H9 (cell line): ENCODE data around the gene CAPN12. TPM values are rescaled to one million over a fixed set of nuclear protein-coding genes. Genes with fewer than 3 reads are reported as not detected.

Experiments
- DNase-seq: peaks from one replicate; pipeline ENCODE4 v3.0.0-alpha.2; 2017
- H2AFZ ChIP-seq: one replicate; pipeline ENCODE4 v1.6.1; 2013; ENCODE audit warnings: mild to moderate bottlenecking, low read length, control low read depth, moderate library complexity
- H2AK5ac ChIP-seq: 2 replicates; pipeline ENCODE4 v1.6.1; 2013; ENCODE audit warnings: low read length, control low read depth, mixed read lengths; ENCODE audit not compliant: insufficient read length
- H2BK120ac ChIP-seq: one replicate; pipeline ENCODE4 v1.6.1; 2013; ENCODE audit warnings: low read depth, mild to moderate bottlenecking, low read length, control low read depth, inconsistent platforms; ENCODE audit not compliant: poor library complexity, severe bottlenecking
- H2BK12ac ChIP-seq: 2 replicates; pipeline ENCODE4 v1.6.1; 2013; ENCODE audit warnings: low read length, control low read depth, mixed read lengths, low read depth; ENCODE audit not compliant: insufficient read length
- H2BK15ac ChIP-seq: 2 replicates; pipeline ENCODE4 v1.6.1; 2013; ENCODE audit warnings: low read depth, low read length, control low read depth
- H2BK20ac ChIP-seq: one replicate; pipeline ENCODE4 v1.6.1; 2013; ENCODE audit warnings: low read depth, mild to moderate bottlenecking, low read length, control low read depth, inconsistent platforms; ENCODE audit not compliant: poor library complexity, severe bottlenecking
- H2BK5ac ChIP-seq: 2 replicates; pipeline ENCODE4 v1.6.1; 2013; ENCODE audit warnings: low read length, control low read depth, mixed read lengths; ENCODE audit not compliant: insufficient read length
- H3K14ac ChIP-seq: 2 replicates; pipeline ENCODE4 v1.6.1; 2013; ENCODE audit warnings: low read length, control low read depth; ENCODE audit not compliant: insufficient read depth
- H3K18ac ChIP-seq: 2 replicates; pipeline ENCODE4 v1.6.1; 2013; ENCODE audit warnings: low read depth, mild to moderate bottlenecking, mixed read lengths, low read length, control low read depth; ENCODE audit not compliant: insufficient read length
- H3K23ac ChIP-seq: 2 replicates; pipeline ENCODE4 v1.6.1; 2013; ENCODE audit warnings: low read length, control low read depth, mixed read lengths, low read depth; ENCODE audit not compliant: insufficient read length
- H3K23me2 ChIP-seq: 2 replicates; pipeline ENCODE4 v1.6.1; 2013; ENCODE audit warnings: low read depth, mild to moderate bottlenecking, mixed read lengths, low read length, control low read depth; ENCODE audit not compliant: insufficient read length, poor library complexity, severe bottlenecking
- H3K27ac ChIP-seq: 2 replicates; pipeline ENCODE4 v1.5.1; 2013; ENCODE audit warnings: low read length, control low read depth, mixed read lengths, low read depth; ENCODE audit not compliant: insufficient read length
- H3K27me3 ChIP-seq: 2 replicates; pipeline ENCODE4 v1.6.1; 2013; ENCODE audit warnings: low read length, control low read depth, inconsistent platforms; ENCODE audit not compliant: insufficient read depth
- H3K4ac ChIP-seq: 2 replicates; pipeline ENCODE4 v1.6.1; 2013; ENCODE audit warnings: low read depth, mild to moderate bottlenecking, control low read depth, inconsistent platforms, low read length, moderate library complexity
- H3K4me1 ChIP-seq: 2 replicates; pipeline ENCODE4 v1.6.1; 2013; ENCODE audit warnings: low read length, control low read depth, inconsistent platforms; ENCODE audit not compliant: insufficient read depth
- H3K4me2 ChIP-seq: 2 replicates; pipeline ENCODE4 v1.6.1; 2013; ENCODE audit warnings: low read length, control low read depth, mixed read lengths; ENCODE audit not compliant: insufficient read length, insufficient read depth
- H3K56ac ChIP-seq: 2 replicates; pipeline ENCODE4 v1.6.1; 2013; ENCODE audit warnings: low read depth, mild to moderate bottlenecking, mixed read lengths, low read length, control low read depth; ENCODE audit not compliant: insufficient read length
- H3K79me1 ChIP-seq: 2 replicates; pipeline ENCODE4 v1.6.1; 2013; ENCODE audit warnings: low read depth, mild to moderate bottlenecking, moderate library complexity, low read length, control low read depth, inconsistent platforms; ENCODE audit not compliant: insufficient read depth, poor library complexity, severe bottlenecking
- H3K79me2 ChIP-seq: 2 replicates; pipeline ENCODE4 v1.6.1; 2013; ENCODE audit warnings: low read length, control low read depth, inconsistent platforms; ENCODE audit not compliant: insufficient read depth
- H3K9ac ChIP-seq: 2 replicates; pipeline ENCODE4 v1.6.1; 2013; ENCODE audit warnings: low read length, control low read depth, mixed read lengths; ENCODE audit not compliant: insufficient read length; ENCODE audit errors: extremely low read depth
- H3K9me3 ChIP-seq: one replicate; pipeline ENCODE4 v1.6.1; 2013; ENCODE audit warnings: low read depth, low read length, inconsistent platforms; ENCODE audit not compliant: control insufficient read depth
- H3T11ph ChIP-seq: one replicate; pipeline ENCODE4 v1.6.1; 2013; ENCODE audit warnings: mild to moderate bottlenecking, low read length, control low read depth, inconsistent platforms
- H4K20me1 ChIP-seq: one replicate; pipeline ENCODE4 v1.6.1; 2013; ENCODE audit not compliant: control insufficient read depth, insufficient read length, insufficient read depth
- H4K5ac ChIP-seq: 2 replicates; pipeline ENCODE4 v1.6.1; 2013; ENCODE audit warnings: low read depth, mild to moderate bottlenecking, mixed read lengths, low read length, control low read depth; ENCODE audit not compliant: insufficient read length
- H4K8ac ChIP-seq: replicated peaks from 2 replicates; pipeline ENCODE4 v1.6.1; 2013; ENCODE audit warnings: low read length, control low read depth, mixed read lengths, low read depth; ENCODE audit not compliant: insufficient read length
- H4K91ac ChIP-seq: 2 replicates; pipeline ENCODE4 v1.6.1; 2013; ENCODE audit warnings: low read depth, mild to moderate bottlenecking, moderate library complexity, mixed read lengths, low read length, control low read depth; ENCODE audit not compliant: insufficient read length
- H3K27ac Mint-ChIP-seq, 3 experiments: 2 replicates in 2 of 3; 3 replicates in 1 of 3; pipeline ENCODE4 v1.8.0; 2020 to 2021; ENCODE audit warnings: mixed read lengths in 3 of 3, mild to moderate bottlenecking in 1 of 3, moderate library complexity in 1 of 3
- H3K27me3 Mint-ChIP-seq: 2 replicates; pipeline ENCODE4 v1.8.0; 2021; ENCODE audit warnings: low read depth, mild to moderate bottlenecking, moderate library complexity, mixed read lengths
- H3K36me3 Mint-ChIP-seq, 3 experiments: 2 replicates in 2 of 3; 3 replicates in 1 of 3; pipeline ENCODE4 v1.8.0; 2020 to 2021; ENCODE audit warnings: low read depth in 3 of 3, mixed read lengths in 3 of 3; ENCODE audit not compliant: insufficient read depth in 1 of 3
- H3K4me1 Mint-ChIP-seq, 2 experiments: 2 replicates each; pipeline ENCODE4 v1.8.0; 2020; ENCODE audit warnings: mixed read lengths in 2 of 2
- H3K4me3 Mint-ChIP-seq, 2 experiments: 2 replicates in 1 of 2; 3 replicates in 1 of 2; pipeline ENCODE4 v1.8.0; 2020 to 2021; ENCODE audit warnings: mild to moderate bottlenecking in 2 of 2, mixed read lengths in 2 of 2, moderate library complexity in 1 of 2
- H3K9me3 Mint-ChIP-seq, 2 experiments: 2 replicates in 1 of 2; 3 replicates in 1 of 2; pipeline ENCODE4 v1.8.0; 2020; ENCODE audit warnings: mild to moderate bottlenecking in 2 of 2, mixed read lengths in 2 of 2, moderate library complexity in 1 of 2
- CTCF ChIP-seq: fragments of 200-600 bp; sonication (generic); conservative IDR thresholded peaks from 3 replicates; pipeline ENCODE4 v1.8.0; 2021; ENCODE audit warnings: antibody characterized with exemption, mild to moderate bottlenecking
- WGBS: extraction: QIAGEN DNeasy Blood & Tissue Kit; methylation state at CpG from one replicate; pipeline ENCODE4 v1.1.7; 2013; ENCODE audit warnings: missing lambda C conversion rate, low lambda C conversion rate, mixed read lengths; ENCODE audit not compliant: insufficient read length; ENCODE audit errors: extremely low coverage; 5-methylcytosine and 5-hydroxymethylcytosine counted together
- total RNA-seq: library from RNA; stranded (reverse); gene quantifications from 2 replicates; pipeline ENCODE4 v1.2.1, GENCODE V29; 2021

CAPN12 gene
- total RNA-seq, 1 experiment from 2014 or later, result 10.5 TPM

GRCh38 chr19:38686530-38686888, 57.8 kb downstream of the CAPN12 start:
- H3K4me1 Mint-ChIP-seq, result peaks cover 56 to 70% of the 10 kb centered on the region in 2 experiments
- H2BK120ac ChIP-seq, result peak overlapping the region; percentile 63
- H3K79me1 ChIP-seq, result peaks cover 3% of the 10 kb centered on the region
- H2BK5ac ChIP-seq, result no peak overlapping the region
- peak overlapping the region; percentile 26 for H3K4me2 ChIP-seq
- H3T11ph ChIP-seq, result no peak overlapping the region
- no peak overlapping the region for H4K8ac ChIP-seq
- no peak overlapping the region for H2AFZ ChIP-seq
- no peaks in the 10 kb centered on the region for H3K9me3 ChIP-seq
- peaks cover 15 to 36% (median 28%) of the 10 kb centered on the region in 3 experiments; a peak in 6 of 7 replicates for H3K36me3 Mint-ChIP-seq
- no peak overlapping the region for H2BK20ac ChIP-seq
- no peaks in the 10 kb centered on the region for H3K27me3 ChIP-seq
- peaks cover 15% of the 10 kb centered on the region; the same call in 1 of the 2 replicates for H3K4me1 ChIP-seq
- H3K18ac ChIP-seq, result peak overlapping the region; percentile 85
- H3K4ac ChIP-seq, result peak overlapping the region; percentile 8; the same call in 1 of the 2 replicates
- H3K14ac ChIP-seq, result peak overlapping the region; percentile 81
- H2BK15ac ChIP-seq, result peak overlapping the region; percentile 56; the same call in 1 of the 2 replicates
- H3K79me2 ChIP-seq, result peaks cover 15% of the 10 kb centered on the region; the same call in 1 of the 2 replicates
- no peak overlapping the region for H3K9ac ChIP-seq
- peak overlapping the region; percentile 93 for H2BK12ac ChIP-seq
- H3K9me3 Mint-ChIP-seq, result peaks cover 0 to 4% of the 10 kb centered on the region in 2 experiments; a peak in 4 of 5 replicates
- DNase-seq, result peak; percentile 44
- H3K56ac ChIP-seq, result no peak overlapping the region
- H3K27me3 Mint-ChIP-seq, result no peaks in the 10 kb centered on the region
- H3K27ac Mint-ChIP-seq, result peak overlapping the region; percentile 36 to 98 (median 97); a peak in 6 of 7 replicates
- no peaks in the 10 kb centered on the region for H3K23me2 ChIP-seq
- no peak overlapping the region for H3K23ac ChIP-seq
- WGBS, result no CpG with 5 or more reads among the region's 5 CpGs
- peak overlapping the region; percentile 37 for H4K91ac ChIP-seq
- peak; percentile 5; the same call in 1 of the 3 replicates for TF ChIP-seq CTCF
- H4K5ac ChIP-seq, result no peak overlapping the region
- peak overlapping the region in 1 of 2 experiments; percentile 70; a peak in 2 of 5 replicates for H3K4me3 Mint-ChIP-seq
- H2AK5ac ChIP-seq, result peak overlapping the region; percentile 72
- peak overlapping the region; percentile 86 for H3K27ac ChIP-seq
- no peaks in the 10 kb centered on the region for H4K20me1 ChIP-seq
